Hematopoietic multipotent progenitor cell treated with erythropoietin and hydrocortisone succinate and interleukin-3 and kit ligand, for 6 days (in vitro differentiated cells): ENCODE data around the gene MAGEA2.
"Not testable (repeated sequence)": the region's sequence is repeated elsewhere in the genome, so short reads cannot be mapped to it uniquely, and the experiment has no call there.

Source experiments
- DNase-seq: peaks from one replicate; pipeline ENCODE4 v3.0.0-alpha.2; 2015

The MAGEA2 gene, protein sequence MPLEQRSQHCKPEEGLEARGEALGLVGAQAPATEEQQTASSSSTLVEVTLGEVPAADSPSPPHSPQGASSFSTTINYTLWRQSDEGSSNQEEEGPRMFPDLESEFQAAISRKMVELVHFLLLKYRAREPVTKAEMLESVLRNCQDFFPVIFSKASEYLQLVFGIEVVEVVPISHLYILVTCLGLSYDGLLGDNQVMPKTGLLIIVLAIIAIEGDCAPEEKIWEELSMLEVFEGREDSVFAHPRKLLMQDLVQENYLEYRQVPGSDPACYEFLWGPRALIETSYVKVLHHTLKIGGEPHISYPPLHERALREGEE

DNA sequence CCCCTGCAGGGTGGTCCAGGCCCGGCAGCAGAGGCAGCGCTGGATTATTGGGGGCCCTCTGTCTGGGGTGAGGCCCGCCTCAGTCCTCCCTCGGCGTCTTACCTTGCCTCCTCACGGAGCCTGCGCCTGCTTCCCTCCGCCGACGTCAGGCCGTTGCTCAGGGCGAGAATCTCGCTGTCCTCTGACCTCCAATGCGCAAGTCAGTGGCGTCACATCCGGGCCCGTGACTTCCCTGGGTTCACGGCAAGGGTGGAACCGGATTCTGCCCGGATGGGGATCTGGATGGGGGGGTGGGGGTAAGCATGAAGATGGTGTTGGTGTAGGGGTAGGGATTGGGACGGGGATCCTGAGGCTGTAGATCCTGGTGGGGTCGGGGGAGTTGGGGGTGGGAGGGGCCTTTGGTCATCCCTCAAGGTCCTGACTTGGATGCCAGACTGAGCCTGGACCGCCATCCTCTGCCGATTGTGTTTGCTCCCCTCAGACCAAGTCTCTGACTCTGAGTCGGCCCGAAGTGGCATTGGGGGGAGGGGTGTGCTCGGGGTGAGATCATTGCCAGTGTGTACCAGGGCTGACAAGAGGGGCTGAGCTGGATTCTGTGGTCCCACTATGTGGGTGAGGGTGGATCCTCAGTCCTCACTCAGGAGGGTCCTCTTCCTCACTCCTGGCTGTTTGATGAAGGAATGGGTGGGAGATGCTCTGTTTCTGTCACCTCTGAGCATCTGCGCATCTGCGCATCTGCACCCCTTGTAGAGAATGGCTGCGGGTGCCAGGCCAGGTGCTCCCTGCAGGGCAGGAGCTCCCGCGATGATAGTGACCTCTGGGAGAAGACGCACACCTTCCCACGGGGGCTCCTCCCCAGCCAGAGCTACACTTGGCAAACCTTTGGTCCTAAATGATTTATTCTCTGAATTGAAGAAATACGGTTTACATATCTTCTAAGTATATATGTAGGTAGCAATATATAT is at the start of gene MAGEA2:
Gene MAGEA2 (minus strand): TSS at position 157 of the 965 bp plus-strand sequence. CDS start 2,479 bp downstream, outside the sequence.
- not testable (repeated sequence) for DNase-seq

DNA sequence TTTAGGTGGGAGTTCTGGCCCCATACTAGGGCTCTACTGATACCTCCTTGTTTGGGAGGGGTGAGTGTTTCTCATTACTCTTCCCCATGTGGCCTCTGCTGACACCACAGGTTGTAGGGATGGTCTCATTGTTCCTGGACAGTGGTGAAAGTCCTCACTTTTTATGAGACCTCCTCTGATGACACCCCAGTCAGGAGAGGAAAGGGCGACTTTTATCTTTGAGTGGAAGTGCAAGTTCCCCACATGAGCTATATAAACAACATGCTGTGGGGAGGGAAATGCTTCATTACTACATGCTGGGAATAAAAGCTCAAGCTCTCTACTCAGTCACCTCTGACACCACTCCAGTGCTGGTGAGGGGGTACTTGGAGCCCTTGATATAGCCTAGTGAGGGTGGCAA is 45.3 kb upstream of the MAGEA2 start:
- no peak for DNase-seq

DNA sequence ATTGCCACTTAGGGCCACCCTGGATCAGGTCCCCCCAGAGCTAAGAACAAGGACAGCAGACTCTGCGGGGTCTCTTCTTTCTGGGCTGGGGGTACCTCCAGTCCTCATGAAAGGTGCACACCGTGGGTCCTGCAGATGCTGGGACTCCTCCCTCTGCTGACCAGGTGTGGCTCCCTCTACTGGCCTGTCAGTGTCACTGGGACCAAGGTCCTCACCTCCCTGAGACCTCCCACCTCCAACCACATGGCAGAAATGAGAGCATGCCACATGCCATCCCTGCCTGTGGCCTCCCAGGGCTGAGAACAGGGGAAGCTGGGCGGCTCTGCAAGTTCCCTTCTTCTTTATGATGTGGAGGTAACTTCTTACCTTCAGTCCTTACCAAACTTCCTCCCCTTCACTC is 33.4 kb upstream of the MAGEA2 start:
- not testable (repeated sequence) for DNase-seq

DNA sequence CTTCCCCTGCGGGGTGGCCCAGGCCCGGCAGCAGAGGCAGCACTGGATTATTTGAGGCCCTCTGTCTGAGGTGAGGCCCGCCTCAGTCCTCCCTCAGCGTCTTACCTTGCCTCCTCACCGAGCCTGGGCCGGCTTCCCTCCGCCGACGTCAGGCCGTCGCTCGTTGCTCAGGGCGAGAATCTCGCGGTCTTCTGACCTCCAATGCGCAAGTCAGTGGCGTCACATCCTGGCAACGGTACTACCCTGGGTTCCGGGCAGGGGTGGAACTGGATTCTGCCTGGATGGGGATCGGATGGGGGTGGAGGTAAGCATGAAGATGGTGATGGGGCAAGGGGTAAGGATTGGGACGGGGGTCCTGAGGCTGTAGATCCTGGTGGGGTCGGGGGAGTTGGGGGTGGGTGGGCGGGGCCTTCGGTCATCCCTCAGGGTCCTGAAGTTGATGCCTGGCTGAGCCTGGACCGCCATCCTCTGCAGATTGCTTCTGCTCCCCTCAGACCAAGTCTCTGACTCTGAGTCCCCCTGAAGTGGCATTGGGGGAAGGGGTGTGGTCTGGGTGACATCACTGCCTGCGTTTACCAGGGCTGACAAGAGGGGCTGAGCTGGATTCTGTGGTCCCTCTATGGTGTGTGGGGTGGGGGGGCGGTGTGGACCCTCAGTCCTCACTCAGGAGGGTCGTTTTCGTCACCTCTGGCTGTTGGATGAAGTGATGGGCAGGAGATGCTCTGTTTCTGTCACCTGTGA is 16.1 kb upstream of the MAGEA2 start, which contains the start of gene MAGEA6:
Gene MAGEA6 (minus strand): TSS at position 141 of the 741 bp plus-strand sequence. CDS start 2,039 bp downstream, outside the sequence.
- DNase-seq: not testable (repeated sequence)

DNA sequence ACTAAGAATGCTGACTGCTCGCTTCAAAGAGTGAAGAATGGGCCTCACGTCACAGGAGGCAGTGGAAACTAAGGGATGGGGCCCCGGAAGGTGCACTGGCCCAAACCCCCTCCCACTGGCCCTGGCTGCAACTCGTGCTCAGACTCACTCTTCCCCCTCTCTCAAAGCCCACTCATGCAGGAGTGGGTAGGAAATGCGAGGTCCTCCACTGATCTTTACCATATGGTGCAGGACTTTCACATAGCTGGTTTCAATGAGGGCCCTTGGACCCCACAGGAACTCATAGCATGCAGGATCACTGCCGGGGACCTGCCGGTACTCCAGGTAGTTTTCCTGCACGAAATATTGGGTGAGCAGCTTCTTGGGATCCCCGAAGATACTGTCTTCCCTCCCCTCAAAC is 12.9 kb upstream of the MAGEA2 start:
- not testable (repeated sequence) for DNase-seq

DNA sequence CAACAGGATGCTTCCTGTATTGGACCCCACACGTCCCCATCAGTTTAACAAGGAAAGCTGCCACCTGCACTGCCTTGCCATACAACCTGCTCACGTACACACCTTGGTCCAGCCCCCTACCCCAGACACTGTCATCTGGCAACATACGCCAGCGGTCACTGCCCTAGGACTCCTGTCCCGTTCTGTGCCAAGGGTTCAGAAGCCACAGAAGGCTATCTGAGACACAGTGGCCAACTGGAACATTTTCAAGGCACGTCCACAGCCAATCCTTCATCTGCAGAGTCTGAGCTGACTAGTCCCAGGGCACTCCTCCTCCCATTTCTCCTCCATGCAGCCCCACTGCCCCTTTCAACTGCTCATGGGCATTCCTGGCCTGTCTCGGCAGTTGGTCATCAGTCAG is 7.9 kb upstream of the MAGEA2 start:
- DNase-seq: not testable (repeated sequence)

DNA sequence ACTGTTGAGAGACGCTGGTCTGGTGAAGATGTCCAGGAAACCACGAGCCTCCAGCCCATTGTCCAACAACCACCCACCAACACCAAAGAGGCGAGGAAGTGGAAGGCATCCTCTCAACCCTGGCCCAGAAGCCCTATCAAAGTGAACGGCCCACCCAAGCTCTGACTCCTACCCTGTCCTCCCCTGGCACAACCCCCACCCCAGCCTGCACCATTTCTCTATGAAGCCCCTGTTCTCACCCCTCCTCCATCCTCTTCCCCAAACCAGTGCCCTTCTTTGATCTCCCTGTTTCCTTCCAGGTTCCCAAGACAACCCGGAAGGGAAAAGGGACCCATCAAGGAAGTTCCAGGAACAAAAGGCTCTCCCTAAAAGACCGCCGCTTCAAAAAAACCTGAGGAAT is 5.9 kb upstream of the MAGEA2 start:
- DNase-seq: not testable (repeated sequence)

DNA sequence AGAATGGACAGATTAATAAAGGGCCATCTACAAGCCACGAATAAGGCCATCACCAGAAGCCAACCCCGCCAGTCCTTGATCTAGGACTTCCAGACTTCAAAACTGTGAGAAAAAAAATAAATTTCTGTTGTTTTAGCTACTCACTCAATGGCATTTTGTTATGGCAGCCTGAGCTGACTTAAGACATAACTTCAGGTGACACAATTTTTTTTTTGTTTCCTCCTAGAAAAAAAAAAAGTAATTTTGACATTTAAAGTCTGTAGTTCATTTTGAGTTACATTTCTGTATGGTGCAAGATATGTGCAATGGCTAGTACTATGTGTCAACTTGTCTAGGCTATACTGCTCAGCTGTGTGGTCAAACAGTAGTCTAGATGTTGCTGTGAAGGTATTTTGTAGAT is 5.3 kb upstream of the MAGEA2 start, which contains the start of gene CSAG3:
Gene CSAG3 (plus strand): TSS at position 301 of the 400 bp plus-strand sequence.
- DNase-seq: not testable (repeated sequence)

DNA sequence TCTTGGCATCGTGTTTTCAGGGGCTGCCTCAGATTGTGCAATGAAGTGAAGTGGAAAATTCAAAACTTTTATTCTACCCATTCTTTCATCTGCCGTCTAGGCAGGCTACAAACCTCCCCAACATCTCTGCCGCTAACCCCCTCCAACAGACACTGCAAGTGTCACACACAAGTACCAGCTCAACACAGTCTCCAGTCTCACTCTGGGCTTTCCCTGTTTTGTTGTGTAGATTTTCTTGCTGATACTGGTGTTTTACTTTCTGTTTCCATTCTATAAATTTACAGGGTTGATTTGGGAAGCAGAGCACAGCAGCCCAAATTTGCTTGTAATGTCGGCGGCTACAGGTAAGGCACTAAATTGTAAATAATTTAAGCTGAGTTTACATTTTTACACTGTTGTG is 1.2 kb upstream of the MAGEA2 start:
- not testable (repeated sequence) for DNase-seq

DNA sequence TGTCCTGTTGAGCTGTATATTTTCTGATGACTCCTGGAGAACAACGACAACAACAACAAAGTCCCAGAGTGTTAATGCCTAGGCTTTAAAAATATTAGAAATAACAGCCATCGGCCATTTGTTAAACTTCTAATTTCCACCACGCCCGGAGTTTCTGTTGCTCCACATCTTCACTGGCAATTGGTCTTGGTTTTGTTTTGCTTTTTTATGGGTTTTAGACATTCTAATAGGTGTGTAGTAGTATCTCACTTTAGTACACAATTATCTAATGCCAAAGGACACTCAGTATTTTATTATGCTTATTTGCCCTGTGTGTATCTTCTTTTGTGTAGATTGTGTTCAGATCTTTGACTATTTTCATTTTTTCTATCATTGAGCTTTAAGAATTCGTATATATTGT is 15.1 kb downstream of the MAGEA2 start:
- no peak for DNase-seq

DNA sequence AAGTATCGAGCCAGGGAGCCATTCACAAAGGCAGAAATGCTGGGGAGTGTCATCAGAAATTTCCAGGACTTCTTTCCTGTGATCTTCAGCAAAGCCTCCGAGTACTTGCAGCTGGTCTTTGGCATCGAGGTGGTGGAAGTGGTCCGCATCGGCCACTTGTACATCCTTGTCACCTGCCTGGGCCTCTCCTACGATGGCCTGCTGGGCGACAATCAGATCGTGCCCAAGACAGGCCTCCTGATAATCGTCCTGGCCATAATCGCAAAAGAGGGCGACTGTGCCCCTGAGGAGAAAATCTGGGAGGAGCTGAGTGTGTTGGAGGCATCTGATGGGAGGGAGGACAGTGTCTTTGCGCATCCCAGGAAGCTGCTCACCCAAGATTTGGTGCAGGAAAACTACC is 17.1 kb downstream of the MAGEA2 start:
- DNase-seq: not testable (repeated sequence)

DNA sequence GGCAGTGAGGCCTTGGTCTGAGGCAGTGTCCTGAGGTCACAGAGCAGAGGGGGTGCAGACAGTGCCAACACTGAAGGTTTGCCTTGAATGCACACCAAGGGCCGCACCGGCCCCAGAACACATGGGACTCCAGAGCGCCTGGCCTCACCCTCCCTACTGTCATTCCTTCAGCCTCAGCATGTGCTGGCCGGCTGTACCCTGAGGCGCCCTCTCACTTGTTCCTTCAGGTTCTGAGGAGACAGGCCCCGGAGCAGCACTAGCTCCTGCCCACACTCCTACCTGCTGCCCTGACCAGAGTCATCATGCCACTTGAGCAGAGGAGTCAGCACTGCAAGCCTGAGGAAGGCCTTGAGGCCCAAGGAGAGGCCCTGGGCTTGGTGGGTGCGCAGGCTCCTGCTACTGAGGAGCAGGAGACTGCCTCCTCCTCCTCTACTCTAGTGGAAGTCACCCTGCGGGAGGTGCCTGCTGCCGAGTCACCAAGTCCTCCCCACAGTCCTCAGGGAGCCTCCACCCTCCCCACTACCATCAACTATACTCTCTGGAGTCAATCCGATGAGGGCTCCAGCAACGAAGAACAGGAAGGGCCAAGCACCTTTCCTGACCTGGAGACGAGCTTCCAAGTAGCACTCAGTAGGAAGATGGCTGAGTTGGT is 17.7 kb downstream of the MAGEA2 start:
- DNase-seq: no peak

DNA sequence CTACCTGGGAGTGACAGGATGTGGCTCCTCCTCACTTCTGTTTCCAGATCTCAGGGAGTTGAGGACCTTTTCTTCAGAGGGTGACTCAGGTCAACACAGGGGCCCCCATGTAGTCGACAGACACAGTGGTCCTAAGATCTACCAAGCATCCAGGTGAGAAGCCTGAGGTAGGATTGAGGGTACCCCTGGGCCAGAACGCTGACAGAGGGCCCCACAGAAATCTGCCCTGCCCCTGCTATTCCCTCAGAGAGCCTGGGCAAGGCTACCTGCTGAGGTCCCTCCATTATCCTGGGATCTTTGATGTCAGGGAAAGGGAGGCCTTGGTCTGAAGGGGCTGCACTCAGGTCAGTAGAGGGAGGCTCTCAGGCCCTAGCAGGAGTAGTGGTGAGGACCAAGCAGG is 18.5 kb downstream of the MAGEA2 start:
- DNase-seq: no peak

DNA sequence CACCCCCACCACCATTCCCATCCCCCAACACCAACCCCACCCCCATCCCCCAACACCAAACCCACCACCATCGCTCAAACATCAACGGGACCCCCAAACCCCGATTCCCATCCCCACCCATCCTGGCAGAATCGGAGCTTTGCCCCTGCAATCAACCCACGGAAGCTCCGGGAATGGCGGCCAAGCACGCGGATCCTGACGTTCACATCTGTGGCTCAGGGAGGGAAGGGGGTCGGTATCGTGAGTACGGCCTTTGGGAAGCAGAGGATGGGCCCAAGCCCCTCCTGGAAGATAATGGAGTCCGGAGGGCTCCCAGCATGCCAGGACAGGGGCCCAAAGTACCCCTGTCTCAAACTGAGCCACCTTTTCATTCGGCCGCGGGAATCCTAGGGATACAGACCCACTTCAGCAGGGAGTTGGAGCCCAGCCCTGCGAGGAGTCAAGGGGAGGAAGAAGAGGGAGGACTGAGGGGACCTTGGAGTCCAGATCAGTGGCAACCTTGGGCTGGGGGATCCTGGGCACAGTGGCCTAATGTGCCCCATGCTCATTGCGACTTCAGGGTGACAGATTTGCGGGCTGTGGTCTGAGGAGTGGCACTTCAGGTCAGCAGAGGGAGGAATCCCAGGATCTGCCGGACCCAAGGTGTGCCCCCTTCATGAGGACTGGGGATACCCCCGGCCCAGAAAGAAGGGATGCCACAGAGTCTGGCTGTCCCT is 19.3 kb downstream of the MAGEA2 start:
- not testable (repeated sequence) for DNase-seq

DNA sequence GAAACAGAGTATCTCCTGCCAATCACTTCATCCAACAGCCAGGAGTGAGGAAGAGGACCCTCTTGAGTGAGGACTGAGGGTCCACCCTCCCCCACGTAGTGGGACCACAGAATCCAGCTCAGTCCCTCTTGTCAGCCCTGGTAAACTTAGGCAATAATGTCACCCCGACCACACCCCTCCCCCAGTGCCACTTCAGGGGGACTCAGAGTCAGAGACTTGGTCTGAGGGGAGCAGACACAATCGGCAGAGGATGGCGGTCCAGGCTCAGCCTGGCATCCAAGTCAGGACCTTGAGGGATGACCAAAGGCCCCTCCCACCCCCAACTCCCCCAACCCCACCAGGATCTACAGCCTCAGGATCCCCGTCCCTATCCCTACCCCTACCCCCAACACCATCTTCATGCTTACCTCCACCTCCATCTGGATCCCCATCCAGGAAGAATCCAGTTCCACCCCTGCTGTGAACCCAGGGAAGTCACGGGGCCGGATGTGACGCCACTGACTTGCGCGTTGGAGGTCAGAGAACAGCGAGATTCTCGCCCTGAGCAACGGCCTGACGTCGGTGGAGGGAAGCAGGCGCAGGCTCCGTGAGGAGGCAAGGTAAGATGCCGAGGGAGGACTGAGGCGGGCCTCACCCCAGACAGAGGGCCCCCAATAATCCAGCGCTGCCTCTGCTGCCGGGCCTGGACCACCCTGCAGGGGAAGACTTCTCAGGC is 20.2 kb downstream of the MAGEA2 start, which contains the start of the genes CSAG1 and MAGEA12:
Gene CSAG1 (minus strand): TSS at position 461 of the 715 bp plus-strand sequence. CDS start 1,261 bp downstream, outside the sequence.
Gene MAGEA12 (plus strand): TSS at position 497 of the 715 bp plus-strand sequence. CDS start 2,405 bp downstream, outside the sequence.
- DNase-seq: no peak

DNA sequence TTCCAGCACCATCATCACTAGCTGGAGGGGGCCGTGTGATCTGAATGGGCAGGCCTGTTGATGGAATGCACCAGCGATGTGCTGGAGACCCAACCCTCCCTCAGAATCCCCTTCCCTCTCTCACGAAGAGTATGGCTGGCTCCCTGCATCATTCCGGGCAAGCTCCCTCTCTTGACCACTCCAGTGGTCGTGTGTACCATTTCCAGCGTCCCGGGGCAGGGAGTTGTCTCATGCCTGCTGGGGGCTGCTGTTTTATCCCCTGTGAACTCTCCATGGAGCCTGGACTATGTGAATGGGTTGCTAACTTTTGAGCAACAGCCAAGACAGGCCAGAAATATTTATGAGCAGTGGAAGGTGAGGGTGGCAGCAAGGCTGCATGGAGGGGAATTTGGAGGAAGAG is 28.2 kb downstream of the MAGEA2 start:
- no peak for DNase-seq

DNA sequence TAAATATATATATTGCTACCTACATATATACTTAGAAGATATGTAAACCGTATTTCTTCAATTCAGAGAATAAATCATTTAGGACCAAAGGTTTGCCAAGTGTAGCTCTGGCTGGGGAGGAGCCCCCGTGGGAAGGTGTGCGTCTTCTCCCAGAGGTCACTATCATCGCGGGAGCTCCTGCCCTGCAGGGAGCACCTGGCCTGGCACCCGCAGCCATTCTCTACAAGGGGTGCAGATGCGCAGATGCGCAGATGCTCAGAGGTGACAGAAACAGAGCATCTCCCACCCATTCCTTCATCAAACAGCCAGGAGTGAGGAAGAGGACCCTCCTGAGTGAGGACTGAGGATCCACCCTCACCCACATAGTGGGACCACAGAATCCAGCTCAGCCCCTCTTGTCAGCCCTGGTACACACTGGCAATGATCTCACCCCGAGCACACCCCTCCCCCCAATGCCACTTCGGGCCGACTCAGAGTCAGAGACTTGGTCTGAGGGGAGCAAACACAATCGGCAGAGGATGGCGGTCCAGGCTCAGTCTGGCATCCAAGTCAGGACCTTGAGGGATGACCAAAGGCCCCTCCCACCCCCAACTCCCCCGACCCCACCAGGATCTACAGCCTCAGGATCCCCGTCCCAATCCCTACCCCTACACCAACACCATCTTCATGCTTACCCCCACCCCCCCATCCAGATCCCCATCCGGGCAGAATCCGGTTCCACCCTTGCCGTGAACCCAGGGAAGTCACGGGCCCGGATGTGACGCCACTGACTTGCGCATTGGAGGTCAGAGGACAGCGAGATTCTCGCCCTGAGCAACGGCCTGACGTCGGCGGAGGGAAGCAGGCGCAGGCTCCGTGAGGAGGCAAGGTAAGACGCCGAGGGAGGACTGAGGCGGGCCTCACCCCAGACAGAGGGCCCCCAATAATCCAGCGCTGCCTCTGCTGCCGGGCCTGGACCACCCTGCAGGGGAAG is 39.5 kb downstream of the MAGEA2 start, which contains the start of gene MAGEA2B:
Gene MAGEA2B (plus strand): TSS at position 814 of the 973 bp plus-strand sequence. CDS start 2,479 bp downstream, outside the sequence.
- DNase-seq: not testable (repeated sequence)

DNA sequence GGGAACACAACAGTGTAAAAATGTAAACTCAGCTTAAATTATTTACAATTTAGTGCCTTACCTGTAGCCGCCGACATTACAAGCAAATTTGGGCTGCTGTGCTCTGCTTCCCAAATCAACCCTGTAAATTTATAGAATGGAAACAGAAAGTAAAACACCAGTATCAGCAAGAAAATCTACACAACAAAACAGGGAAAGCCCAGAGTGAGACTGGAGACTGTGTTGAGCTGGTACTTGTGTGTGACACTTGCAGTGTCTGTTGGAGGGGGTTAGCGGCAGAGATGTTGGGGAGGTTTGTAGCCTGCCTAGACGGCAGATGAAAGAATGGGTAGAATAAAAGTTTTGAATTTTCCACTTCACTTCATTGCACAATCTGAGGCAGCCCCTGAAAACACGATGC is 40.4 kb downstream of the MAGEA2 start:
- not testable (repeated sequence) for DNase-seq

DNA sequence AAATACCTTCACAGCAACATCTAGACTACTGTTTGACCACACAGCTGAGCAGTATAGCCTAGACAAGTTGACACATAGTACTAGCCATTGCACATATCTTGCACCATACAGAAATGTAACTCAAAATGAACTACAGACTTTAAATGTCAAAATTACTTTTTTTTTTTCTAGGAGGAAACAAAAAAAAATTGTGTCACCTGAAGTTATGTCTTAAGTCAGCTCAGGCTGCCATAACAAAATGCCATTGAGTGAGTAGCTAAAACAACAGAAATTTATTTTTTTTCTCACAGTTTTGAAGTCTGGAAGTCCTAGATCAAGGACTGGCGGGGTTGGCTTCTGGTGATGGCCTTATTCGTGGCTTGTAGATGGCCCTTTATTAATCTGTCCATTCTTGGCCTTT is 44.5 kb downstream of the MAGEA2 start, which contains the start of gene CSAG2:
Gene CSAG2 (minus strand): TSS at position 101 of the 400 bp plus-strand sequence. CDS start 161 bp downstream, outside the sequence.
- DNase-seq: not testable (repeated sequence)
